OCI-LY3 (cell line): Measurements from ENCODE around the gene GPR37.

Experiments
- H2AFZ ChIP-seq: fragments of 200-600, 300-600 bp; shearing (Covaris generic); 2 replicates; pipeline ENCODE4 v1.6.0; 2014; ENCODE audit warnings: antibody characterized with exemption, low read depth, low read length
- H3K27ac ChIP-seq: fragments of 200-600, 300-600 bp; sonication (generic); 2 replicates; pipeline ENCODE4 v1.5.1; 2014; ENCODE audit warnings: mild to moderate bottlenecking, low read length, moderate library complexity, mixed read lengths
- H3K27me3 ChIP-seq: fragments of 200-600, 300-600 bp; sonication (generic); 2 replicates; pipeline ENCODE4 v1.6.1; 2014; ENCODE audit warnings: low read depth, low read length, mixed read lengths
- H3K36me3 ChIP-seq: fragments of 200-600, 300-600 bp; sonication (generic); replicated peaks from 2 replicates; pipeline ENCODE3; 2014; ENCODE audit warnings: low read depth, low read length, mixed read lengths
- H3K4me1 ChIP-seq: fragments of 300-600, 200-600 bp; sonication (generic); 2 replicates; pipeline ENCODE4 v1.6.1; 2014; ENCODE audit warnings: low read length, mixed read lengths
- H3K4me2 ChIP-seq: fragments of 200-600, 300-600 bp; sonication (generic); 2 replicates; pipeline ENCODE4 v1.6.1; 2014; ENCODE audit warnings: low read length, mixed read lengths
- H3K4me3 ChIP-seq: fragments of 300-600, 200-600 bp; sonication (generic); 2 replicates; pipeline ENCODE4 v1.5.1; 2014; ENCODE audit warnings: antibody characterized with exemption, mild to moderate bottlenecking, low read length, moderate library complexity
- H3K79me2 ChIP-seq: fragments of 300-600, 200-600 bp; shearing (Covaris generic); 2 replicates; pipeline ENCODE4 v1.6.1; 2014; ENCODE audit warnings: mild to moderate bottlenecking, low read length, mixed read lengths
- H3K9ac ChIP-seq: fragments of 300-600, 200-600 bp; shearing (Covaris generic); 2 replicates; pipeline ENCODE4 v1.6.0; 2014; ENCODE audit warnings: mild to moderate bottlenecking, low read length, moderate library complexity
- H3K9me3 ChIP-seq: fragments of 200-600, 300-600 bp; shearing (Covaris generic); 2 replicates; pipeline ENCODE4 v1.6.1; 2014; ENCODE audit warnings: low read length, mixed read lengths; ENCODE audit not compliant: insufficient read depth
- H4K20me1 ChIP-seq: fragments of 200-600, 300-600 bp; sonication (generic); 2 replicates; pipeline ENCODE4 v1.6.1; 2016; ENCODE audit warnings: low read length, mixed read lengths; ENCODE audit not compliant: insufficient read depth
- CTCF ChIP-seq: fragments of 200-600, 300-600 bp; sonication (generic); IDR thresholded peaks from 2 replicates; pipeline ENCODE4 v1.5.1; 2014; ENCODE audit warnings: antibody characterized with exemption, low read length, low read depth
- EZH2phosphoT487 ChIP-seq: fragments of 200-600 bp; shearing (Covaris generic); IDR thresholded peaks from 2 replicates; pipeline ENCODE4 v1.6.1; 2018; ENCODE audit warnings: antibody characterized with exemption, mixed run types, low read depth

Gene GPR37

GRCh38 chr7:124701955-124702354 is 63.6 kb downstream of the GPR37 start:
- no peaks in the 10 kb centered on the region for H4K20me1 ChIP-seq
- no peaks in the 10 kb centered on the region for H3K4me1 ChIP-seq
- no peak overlapping the region for H3K27ac ChIP-seq
- no peak for TF ChIP-seq CTCF
- no peak for TF ChIP-seq EZH2phosphoT487
- no peak overlapping the region for H3K9ac ChIP-seq
- H2AFZ ChIP-seq: no peak overlapping the region
- H3K79me2 ChIP-seq: no peaks in the 10 kb centered on the region
- H3K4me2 ChIP-seq: no peak overlapping the region
- no peaks in the 10 kb centered on the region for H3K36me3 ChIP-seq
- no peak overlapping the region for H3K4me3 ChIP-seq
- H3K27me3 ChIP-seq: no peaks in the 10 kb centered on the region
- H3K9me3 ChIP-seq: no peaks in the 10 kb centered on the region

GRCh38 chr7:124700655-124701054 is 64.9 kb downstream of the GPR37 start:
- no peaks in the 10 kb centered on the region for H3K9me3 ChIP-seq
- H3K36me3 ChIP-seq: no peaks in the 10 kb centered on the region
- no peaks in the 10 kb centered on the region for H3K79me2 ChIP-seq

GRCh38 chr7:124698964-124699363 is 66.6 kb downstream of the GPR37 start:
- TF ChIP-seq EZH2phosphoT487: no peak
- TF ChIP-seq CTCF: no peak
- Histone ChIP-seq H4K20me1 (no peaks in the 10 kb centered on the region), H3K4me2 (no peak overlapping the region), H3K36me3 (no peaks in the 10 kb centered on the region), H3K9ac (no peak overlapping the region), H3K27ac (no peak overlapping the region), H3K4me1 (no peaks in the 10 kb centered on the region), H3K4me3 (no peak overlapping the region), H3K79me2 (no peaks in the 10 kb centered on the region), H2AFZ (no peak overlapping the region), H3K9me3 (no peaks in the 10 kb centered on the region), H3K27me3 (no peaks in the 10 kb centered on the region)

More at GRCh38 chr7:124700655-124701054, 64.9 kb downstream of the GPR37 start:
- H3K4me3 ChIP-seq: no peak overlapping the region
- no peak overlapping the region for H3K4me2 ChIP-seq
- no peaks in the 10 kb centered on the region for H4K20me1 ChIP-seq
- no peak overlapping the region for H3K9ac ChIP-seq
- no peak overlapping the region for H2AFZ ChIP-seq
- no peaks in the 10 kb centered on the region for H3K4me1 ChIP-seq
- no peak overlapping the region for H3K27ac ChIP-seq
- TF ChIP-seq CTCF (no peak), EZH2phosphoT487 (no peak)
- no peaks in the 10 kb centered on the region for H3K27me3 ChIP-seq

GRCh38 chr7:124697746-124698145 is 67.8 kb downstream of the GPR37 start:
- no peak for TF ChIP-seq CTCF
- TF ChIP-seq EZH2phosphoT487: no peak
- Histone ChIP-seq H3K79me2 (no peaks in the 10 kb centered on the region), H3K9me3 (no peaks in the 10 kb centered on the region), H3K4me1 (no peaks in the 10 kb centered on the region), H3K27ac (no peak overlapping the region), H3K9ac (no peak overlapping the region), H4K20me1 (no peaks in the 10 kb centered on the region), H3K36me3 (no peaks in the 10 kb centered on the region), H3K4me3 (no peak overlapping the region), H3K4me2 (no peak overlapping the region), H3K27me3 (no peaks in the 10 kb centered on the region), H2AFZ (no peak overlapping the region)
